ENCODE measurements around the gene BSG. TPM values are rescaled to one million over a fixed set of nuclear protein-coding genes. Genes with fewer than 3 reads are reported as not detected.

BSG gene
- total and polyA plus RNA-seq, 2 experiments from 2014 or later, result 957 to 973 TPM

DNA sequence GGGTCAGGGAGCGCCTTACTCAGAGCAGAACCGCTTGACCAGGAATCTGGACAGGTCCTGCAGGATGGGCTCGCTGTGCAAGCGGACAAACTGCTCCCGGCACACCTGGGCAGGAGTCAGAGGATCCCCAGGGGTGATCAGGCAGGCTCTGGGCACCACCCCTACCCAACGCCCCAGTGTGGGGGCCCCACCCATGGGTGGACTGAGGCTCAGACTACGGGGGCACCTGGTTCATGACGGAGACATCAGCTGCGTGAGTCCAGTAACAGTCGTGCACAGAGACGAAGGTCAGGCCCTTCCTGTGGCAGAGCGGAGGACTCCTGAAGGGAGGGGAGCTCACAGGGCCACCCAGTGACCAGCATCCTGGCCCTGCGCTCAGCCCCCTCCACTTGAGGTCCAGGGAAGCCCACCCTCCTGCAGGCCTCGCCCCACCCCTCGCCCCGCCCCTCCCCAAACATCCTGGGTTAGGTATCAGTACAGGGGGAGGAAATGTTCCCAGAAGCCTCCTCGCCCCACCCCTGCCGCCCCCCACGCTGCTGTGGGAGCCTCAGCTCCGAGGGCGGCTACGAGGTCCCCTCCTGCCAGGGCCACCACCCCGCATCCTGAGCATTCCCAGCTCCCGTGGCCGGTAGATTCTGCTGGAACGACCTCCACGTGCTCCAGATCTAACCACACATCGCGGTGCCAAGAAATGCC lies 45.3 kb downstream of the BSG start:
- H4K20me1 ChIP-seq (replicated peaks; ENCODE audit: insufficient read depth), result peaks cover 4% of the 10 kb centered on the region; the same call in 1 of the 2 replicates
- H3K79me2 ChIP-seq (replicated peaks; ENCODE audit: insufficient read depth), result no peaks in the 10 kb centered on the region
- Mint-ChIP-seq H3K9me3 (no peaks in the 10 kb centered on the region), H3K4me1 (peaks cover 3% of the 10 kb centered on the region; the same call in 2 of the 3 replicates), H3K27me3 (ENCODE audit: insufficient read depth, low read depth, poor library complexity) (peaks cover 15% of the 10 kb centered on the region), H3K27ac (no peak overlapping the region), H3K4me3 (no peak overlapping the region; the same call in 2 of the 3 replicates), H3K36me3 (ENCODE audit: low read depth) (peaks cover 36% of the 10 kb centered on the region)
- H3K4me2 ChIP-seq, result no peak overlapping the region
- no peaks in the 10 kb centered on the region for H3K4me1 ChIP-seq (ENCODE audit: insufficient read depth)
- ATAC-seq (no peak), DNase-seq (ENCODE audit: low spot score) (no peak)
- no peaks in the 10 kb centered on the region for H3K27me3 ChIP-seq (ENCODE audit: insufficient read depth)
- H3K4me3 ChIP-seq, result no peak overlapping the region
- H3K36me3 ChIP-seq (ENCODE audit: insufficient read depth), result no peaks in the 10 kb centered on the region
- no peak overlapping the region for H3K27ac ChIP-seq (ENCODE audit: low read depth)
- H3K9me2 ChIP-seq (ENCODE audit: insufficient read depth), result no peaks in the 10 kb centered on the region
- no peaks in the 10 kb centered on the region for H3F3A ChIP-seq (replicated peaks; ENCODE audit: low read depth)
- TF ChIP-seq EZH2phosphoT487 (IDR thresholded peaks at IDR 0.05; ENCODE audit: unreplicated experiment), result no peak
- TF ChIP-seq CREB1 (CRISPR knock-in tag; IDR thresholded peaks at IDR 0.05; ENCODE audit: low read depth), result no peak
- TF ChIP-seq, protein P1, sequence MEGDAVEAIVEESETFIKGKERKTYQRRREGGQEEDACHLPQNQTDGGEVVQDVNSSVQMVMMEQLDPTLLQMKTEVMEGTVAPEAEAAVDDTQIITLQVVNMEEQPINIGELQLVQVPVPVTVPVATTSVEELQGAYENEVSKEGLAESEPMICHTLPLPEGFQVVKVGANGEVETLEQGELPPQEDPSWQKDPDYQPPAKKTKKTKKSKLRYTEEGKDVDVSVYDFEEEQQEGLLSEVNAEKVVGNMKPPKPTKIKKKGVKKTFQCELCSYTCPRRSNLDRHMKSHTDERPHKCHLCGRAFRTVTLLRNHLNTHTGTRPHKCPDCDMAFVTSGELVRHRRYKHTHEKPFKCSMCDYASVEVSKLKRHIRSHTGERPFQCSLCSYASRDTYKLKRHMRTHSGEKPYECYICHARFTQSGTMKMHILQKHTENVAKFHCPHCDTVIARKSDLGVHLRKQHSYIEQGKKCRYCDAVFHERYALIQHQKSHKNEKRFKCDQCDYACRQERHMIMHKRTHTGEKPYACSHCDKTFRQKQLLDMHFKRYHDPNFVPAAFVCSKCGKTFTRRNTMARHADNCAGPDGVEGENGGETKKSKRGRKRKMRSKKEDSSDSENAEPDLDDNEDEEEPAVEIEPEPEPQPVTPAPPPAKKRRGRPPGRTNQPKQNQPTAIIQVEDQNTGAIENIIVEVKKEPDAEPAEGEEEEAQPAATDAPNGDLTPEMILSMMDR (conservative IDR thresholded peaks at IDR 0.05; ENCODE audit: low read depth in 2 of 2), result no peak
- TF ChIP-seq POLR2AphosphoS5 (IDR thresholded peaks at IDR 0.05; ENCODE audit: low read depth), result no peak
- TF ChIP-seq NANOG (IDR thresholded peaks at IDR 0.05; ENCODE audit: borderline replicate concordance), result no peak
- TF ChIP-seq JUNB (IDR thresholded peaks at IDR 0.05; ENCODE audit: unreplicated experiment), result no peak
- no peak for TF ChIP-seq ZNF331 (CRISPR knock-in tag; IDR thresholded peaks at IDR 0.05; ENCODE audit: low read depth)
- TF ChIP-seq, protein P2, sequence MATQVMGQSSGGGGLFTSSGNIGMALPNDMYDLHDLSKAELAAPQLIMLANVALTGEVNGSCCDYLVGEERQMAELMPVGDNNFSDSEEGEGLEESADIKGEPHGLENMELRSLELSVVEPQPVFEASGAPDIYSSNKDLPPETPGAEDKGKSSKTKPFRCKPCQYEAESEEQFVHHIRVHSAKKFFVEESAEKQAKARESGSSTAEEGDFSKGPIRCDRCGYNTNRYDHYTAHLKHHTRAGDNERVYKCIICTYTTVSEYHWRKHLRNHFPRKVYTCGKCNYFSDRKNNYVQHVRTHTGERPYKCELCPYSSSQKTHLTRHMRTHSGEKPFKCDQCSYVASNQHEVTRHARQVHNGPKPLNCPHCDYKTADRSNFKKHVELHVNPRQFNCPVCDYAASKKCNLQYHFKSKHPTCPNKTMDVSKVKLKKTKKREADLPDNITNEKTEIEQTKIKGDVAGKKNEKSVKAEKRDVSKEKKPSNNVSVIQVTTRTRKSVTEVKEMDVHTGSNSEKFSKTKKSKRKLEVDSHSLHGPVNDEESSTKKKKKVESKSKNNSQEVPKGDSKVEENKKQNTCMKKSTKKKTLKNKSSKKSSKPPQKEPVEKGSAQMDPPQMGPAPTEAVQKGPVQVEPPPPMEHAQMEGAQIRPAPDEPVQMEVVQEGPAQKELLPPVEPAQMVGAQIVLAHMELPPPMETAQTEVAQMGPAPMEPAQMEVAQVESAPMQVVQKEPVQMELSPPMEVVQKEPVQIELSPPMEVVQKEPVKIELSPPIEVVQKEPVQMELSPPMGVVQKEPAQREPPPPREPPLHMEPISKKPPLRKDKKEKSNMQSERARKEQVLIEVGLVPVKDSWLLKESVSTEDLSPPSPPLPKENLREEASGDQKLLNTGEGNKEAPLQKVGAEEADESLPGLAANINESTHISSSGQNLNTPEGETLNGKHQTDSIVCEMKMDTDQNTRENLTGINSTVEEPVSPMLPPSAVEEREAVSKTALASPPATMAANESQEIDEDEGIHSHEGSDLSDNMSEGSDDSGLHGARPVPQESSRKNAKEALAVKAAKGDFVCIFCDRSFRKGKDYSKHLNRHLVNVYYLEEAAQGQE (IDR thresholded peaks at IDR 0.05; ENCODE audit: unreplicated experiment), result no peak
- TF ChIP-seq, protein P3, sequence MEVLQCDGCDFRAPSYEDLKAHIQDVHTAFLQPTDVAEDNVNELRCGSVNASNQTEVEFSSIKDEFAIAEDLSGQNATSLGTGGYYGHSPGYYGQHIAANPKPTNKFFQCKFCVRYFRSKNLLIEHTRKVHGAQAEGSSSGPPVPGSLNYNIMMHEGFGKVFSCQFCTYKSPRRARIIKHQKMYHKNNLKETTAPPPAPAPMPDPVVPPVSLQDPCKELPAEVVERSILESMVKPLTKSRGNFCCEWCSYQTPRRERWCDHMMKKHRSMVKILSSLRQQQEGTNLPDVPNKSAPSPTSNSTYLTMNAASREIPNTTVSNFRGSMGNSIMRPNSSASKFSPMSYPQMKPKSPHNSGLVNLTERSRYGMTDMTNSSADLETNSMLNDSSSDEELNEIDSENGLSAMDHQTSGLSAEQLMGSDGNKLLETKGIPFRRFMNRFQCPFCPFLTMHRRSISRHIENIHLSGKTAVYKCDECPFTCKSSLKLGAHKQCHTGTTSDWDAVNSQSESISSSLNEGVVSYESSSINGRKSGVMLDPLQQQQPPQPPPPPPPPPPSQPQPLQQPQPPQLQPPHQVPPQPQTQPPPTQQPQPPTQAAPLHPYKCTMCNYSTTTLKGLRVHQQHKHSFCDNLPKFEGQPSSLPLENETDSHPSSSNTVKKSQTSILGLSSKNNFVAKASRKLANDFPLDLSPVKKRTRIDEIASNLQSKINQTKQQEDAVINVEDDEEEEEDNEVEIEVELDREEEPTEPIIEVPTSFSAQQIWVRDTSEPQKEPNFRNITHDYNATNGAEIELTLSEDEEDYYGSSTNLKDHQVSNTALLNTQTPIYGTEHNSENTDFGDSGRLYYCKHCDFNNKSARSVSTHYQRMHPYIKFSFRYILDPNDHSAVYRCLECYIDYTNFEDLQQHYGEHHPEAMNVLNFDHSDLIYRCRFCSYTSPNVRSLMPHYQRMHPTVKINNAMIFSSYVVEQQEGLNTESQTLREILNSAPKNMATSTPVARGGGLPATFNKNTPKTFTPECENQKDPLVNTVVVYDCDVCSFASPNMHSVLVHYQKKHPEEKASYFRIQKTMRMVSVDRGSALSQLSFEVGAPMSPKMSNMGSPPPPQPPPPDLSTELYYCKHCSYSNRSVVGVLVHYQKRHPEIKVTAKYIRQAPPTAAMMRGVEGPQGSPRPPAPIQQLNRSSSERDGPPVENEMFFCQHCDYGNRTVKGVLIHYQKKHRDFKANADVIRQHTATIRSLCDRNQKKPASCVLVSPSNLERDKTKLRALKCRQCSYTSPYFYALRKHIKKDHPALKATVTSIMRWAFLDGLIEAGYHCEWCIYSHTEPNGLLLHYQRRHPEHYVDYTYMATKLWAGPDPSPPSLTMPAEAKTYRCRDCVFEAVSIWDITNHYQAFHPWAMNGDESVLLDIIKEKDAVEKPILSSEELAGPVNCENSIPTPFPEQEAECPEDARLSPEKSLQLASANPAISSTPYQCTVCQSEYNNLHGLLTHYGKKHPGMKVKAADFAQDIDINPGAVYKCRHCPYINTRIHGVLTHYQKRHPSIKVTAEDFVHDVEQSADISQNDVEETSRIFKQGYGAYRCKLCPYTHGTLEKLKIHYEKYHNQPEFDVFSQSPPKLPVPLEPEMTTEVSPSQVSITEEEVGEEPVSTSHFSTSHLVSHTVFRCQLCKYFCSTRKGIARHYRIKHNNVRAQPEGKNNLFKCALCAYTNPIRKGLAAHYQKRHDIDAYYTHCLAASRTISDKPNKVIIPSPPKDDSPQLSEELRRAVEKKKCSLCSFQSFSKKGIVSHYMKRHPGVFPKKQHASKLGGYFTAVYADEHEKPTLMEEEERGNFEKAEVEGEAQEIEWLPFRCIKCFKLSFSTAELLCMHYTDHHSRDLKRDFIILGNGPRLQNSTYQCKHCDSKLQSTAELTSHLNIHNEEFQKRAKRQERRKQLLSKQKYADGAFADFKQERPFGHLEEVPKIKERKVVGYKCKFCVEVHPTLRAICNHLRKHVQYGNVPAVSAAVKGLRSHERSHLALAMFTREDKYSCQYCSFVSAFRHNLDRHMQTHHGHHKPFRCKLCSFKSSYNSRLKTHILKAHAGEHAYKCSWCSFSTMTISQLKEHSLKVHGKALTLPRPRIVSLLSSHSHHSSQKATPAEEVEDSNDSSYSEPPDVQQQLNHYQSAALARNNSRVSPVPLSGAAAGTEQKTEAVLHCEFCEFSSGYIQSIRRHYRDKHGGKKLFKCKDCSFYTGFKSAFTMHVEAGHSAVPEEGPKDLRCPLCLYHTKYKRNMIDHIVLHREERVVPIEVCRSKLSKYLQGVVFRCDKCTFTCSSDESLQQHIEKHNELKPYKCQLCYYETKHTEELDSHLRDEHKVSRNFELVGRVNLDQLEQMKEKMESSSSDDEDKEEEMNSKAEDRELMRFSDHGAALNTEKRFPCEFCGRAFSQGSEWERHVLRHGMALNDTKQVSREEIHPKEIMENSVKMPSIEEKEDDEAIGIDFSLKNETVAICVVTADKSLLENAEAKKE (CRISPR knock-in tag; IDR thresholded peaks at IDR 0.05), result no peak
- TF ChIP-seq EZH2 (IDR thresholded peaks at IDR 0.05; ENCODE audit: low read depth, unreplicated experiment), result no peak
- TF ChIP-seq STAT1 (IDR thresholded peaks at IDR 0.05; ENCODE audit: unreplicated experiment), result no peak
- no peak for TF ChIP-seq ETS1 (IDR thresholded peaks at IDR 0.05)
- no peak for TF ChIP-seq ZNF114 (CRISPR knock-in tag; IDR thresholded peaks at IDR 0.05)
- no peak overlapping the region for H2AFZ ChIP-seq
